Stimulated activated memory B cell treated with anti-CD40 and anti-IgM and Interleukin-4, amounts not matched to agents 10 μg/mL and 1 μg/mL and 100 μg/mL, for 72 hours (primary cell): ENCODE results near the gene CTNNBIP1.

Experiments
- ATAC-seq: fragments of 150-1000 bp; cut with Tn5 transposase; 2 replicates; pipeline ENCODE4 v1.10.0; 2021
- H3K27ac Mint-ChIP-seq: one replicate; pipeline ENCODE4 v1.8.0; 2022; ENCODE audit warnings: mild to moderate bottlenecking, mixed read lengths
- H3K27me3 Mint-ChIP-seq: one replicate; pipeline ENCODE4 v1.8.0; 2022; ENCODE audit warnings: mixed read lengths
- H3K36me3 Mint-ChIP-seq: one replicate; pipeline ENCODE4 v1.8.0; 2022; ENCODE audit warnings: mixed read lengths
- H3K4me1 Mint-ChIP-seq: one replicate; pipeline ENCODE4 v1.8.0; 2022; ENCODE audit warnings: mixed read lengths
- H3K4me3 Mint-ChIP-seq: one replicate; pipeline ENCODE4 v1.8.0; 2022; ENCODE audit warnings: mild to moderate bottlenecking, moderate library complexity, mixed read lengths
- H3K9me3 Mint-ChIP-seq: one replicate; pipeline ENCODE4 v1.8.0; 2022; ENCODE audit warnings: mixed read lengths

The CTNNBIP1 gene

GRCh38 chr1:9843576-9843945 is 66.5 kb downstream of the CTNNBIP1 start:
- H3K4me1 Mint-ChIP-seq, result no peaks in the 10 kb centered on the region
- H3K27me3 Mint-ChIP-seq, result no peaks in the 10 kb centered on the region
- no peak overlapping the region for H3K4me3 Mint-ChIP-seq
- no peaks in the 10 kb centered on the region for H3K9me3 Mint-ChIP-seq
- no peak overlapping the region for H3K27ac Mint-ChIP-seq
- H3K36me3 Mint-ChIP-seq, result no peaks in the 10 kb centered on the region
- ATAC-seq, result no peak

GRCh38 chr1:9842781-9843575 is 67.1 kb downstream of the CTNNBIP1 start:
- Mint-ChIP-seq H3K4me1 (peaks cover under 1% of the 10 kb centered on the region), H3K4me3 (no peak overlapping the region), H3K9me3 (no peaks in the 10 kb centered on the region), H3K27ac (no peak overlapping the region), H3K27me3 (no peaks in the 10 kb centered on the region), H3K36me3 (no peaks in the 10 kb centered on the region)
- ATAC-seq, result no peak

GRCh38 chr1:9842073-9842711 is 67.9 kb downstream of the CTNNBIP1 start:
- ATAC-seq, result no peak
- Mint-ChIP-seq H3K4me3 (no peak overlapping the region), H3K4me1 (peaks cover 7% of the 10 kb centered on the region)

GRCh38 chr1:9841460-9841859 is 68.6 kb downstream of the CTNNBIP1 start:
- Mint-ChIP-seq H3K9me3 (no peaks in the 10 kb centered on the region), H3K27ac (no peak overlapping the region), H3K27me3 (no peaks in the 10 kb centered on the region), H3K4me1 (peaks cover 7% of the 10 kb centered on the region), H3K36me3 (no peaks in the 10 kb centered on the region), H3K4me3 (no peak overlapping the region)
- no peak for ATAC-seq

More at GRCh38 chr1:9842073-9842711, 67.9 kb downstream of the CTNNBIP1 start:
- Mint-ChIP-seq H3K9me3 (no peaks in the 10 kb centered on the region), H3K27me3 (no peaks in the 10 kb centered on the region), H3K36me3 (no peaks in the 10 kb centered on the region), H3K27ac (no peak overlapping the region)

GRCh38 chr1:9840176-9840575 is 69.9 kb downstream of the CTNNBIP1 start:
- Mint-ChIP-seq H3K27ac (no peak overlapping the region), H3K9me3 (no peaks in the 10 kb centered on the region), H3K27me3 (no peaks in the 10 kb centered on the region), H3K4me3 (no peak overlapping the region), H3K36me3 (no peaks in the 10 kb centered on the region), H3K4me1 (peaks cover 7% of the 10 kb centered on the region)
- ATAC-seq, result no peak

GRCh38 chr1:9838946-9839345 is 71.1 kb downstream of the CTNNBIP1 start:
- Mint-ChIP-seq H3K4me3 (no peak overlapping the region), H3K27me3 (no peaks in the 10 kb centered on the region), H3K9me3 (no peaks in the 10 kb centered on the region), H3K27ac (no peak overlapping the region), H3K4me1 (peaks cover 7% of the 10 kb centered on the region), H3K36me3 (no peaks in the 10 kb centered on the region)
- ATAC-seq, result no peak

GRCh38 chr1:9836632-9836960 is 73.5 kb downstream of the CTNNBIP1 start:
- Mint-ChIP-seq H3K27ac (no peak overlapping the region), H3K4me3 (no peak overlapping the region)

GRCh38 chr1:9835758-9836631 is 74.1 kb downstream of the CTNNBIP1 start:
- Mint-ChIP-seq H3K9me3 (no peaks in the 10 kb centered on the region), H3K4me1 (peaks cover 7% of the 10 kb centered on the region), H3K4me3 (no peak overlapping the region), H3K36me3 (no peaks in the 10 kb centered on the region), H3K27me3 (no peaks in the 10 kb centered on the region), H3K27ac (no peak overlapping the region)
- ATAC-seq, result peak; percentile 16

More at GRCh38 chr1:9836632-9836960, 73.5 kb downstream of the CTNNBIP1 start:
- no peak for ATAC-seq
- Mint-ChIP-seq H3K27me3 (no peaks in the 10 kb centered on the region), H3K9me3 (no peaks in the 10 kb centered on the region), H3K4me1 (peaks cover 7% of the 10 kb centered on the region), H3K36me3 (no peaks in the 10 kb centered on the region)

GRCh38 chr1:9835404-9835757 is 74.7 kb downstream of the CTNNBIP1 start:
- Mint-ChIP-seq H3K4me1 (peaks cover 7% of the 10 kb centered on the region), H3K36me3 (no peaks in the 10 kb centered on the region), H3K27ac (no peak overlapping the region), H3K27me3 (no peaks in the 10 kb centered on the region), H3K9me3 (no peaks in the 10 kb centered on the region), H3K4me3 (no peak overlapping the region)
- no peak for ATAC-seq

- no peaks in the 10 kb centered on the region for H3K9me3 Mint-ChIP-seq
- no peaks in the 10 kb centered on the region for H3K36me3 Mint-ChIP-seq
- no peak overlapping the region for H3K4me3 Mint-ChIP-seq
- no peak for ATAC-seq
- no peak overlapping the region for H3K27ac Mint-ChIP-seq
- peaks cover 7% of the 10 kb centered on the region for H3K4me1 Mint-ChIP-seq
- H3K27me3 Mint-ChIP-seq, result no peaks in the 10 kb centered on the region
Measured at GRCh38 chr1:9833632-9834031, 76.4 kb downstream of the CTNNBIP1 start.

GRCh38 chr1:9827558-9828185 is 82.4 kb downstream of the CTNNBIP1 start:
- no peaks in the 10 kb centered on the region for H3K36me3 Mint-ChIP-seq
- H3K4me3 Mint-ChIP-seq, result peak overlapping the region; percentile 34
- no peak for ATAC-seq
- H3K27ac Mint-ChIP-seq, result no peak overlapping the region
- peaks cover 20% of the 10 kb centered on the region for H3K4me1 Mint-ChIP-seq
- H3K27me3 Mint-ChIP-seq, result no peaks in the 10 kb centered on the region
- H3K9me3 Mint-ChIP-seq, result no peaks in the 10 kb centered on the region

GRCh38 chr1:9826616-9827015 is 83.5 kb downstream of the CTNNBIP1 start:
- Mint-ChIP-seq H3K27me3 (no peaks in the 10 kb centered on the region), H3K4me1 (peaks cover 26% of the 10 kb centered on the region), H3K36me3 (no peaks in the 10 kb centered on the region), H3K4me3 (no peak overlapping the region), H3K9me3 (no peaks in the 10 kb centered on the region), H3K27ac (peak overlapping the region; percentile 66)
- ATAC-seq, result no peak

- ATAC-seq, result no peak
- peak overlapping the region; percentile 66 for H3K27ac Mint-ChIP-seq
- no peaks in the 10 kb centered on the region for H3K36me3 Mint-ChIP-seq
- peaks cover 26% of the 10 kb centered on the region for H3K4me1 Mint-ChIP-seq
- H3K4me3 Mint-ChIP-seq, result no peak overlapping the region
- no peaks in the 10 kb centered on the region for H3K27me3 Mint-ChIP-seq
- no peaks in the 10 kb centered on the region for H3K9me3 Mint-ChIP-seq
Measured at GRCh38 chr1:9826087-9826486, 84.0 kb downstream of the CTNNBIP1 start.

- no peaks in the 10 kb centered on the region for H3K9me3 Mint-ChIP-seq
- H3K36me3 Mint-ChIP-seq, result no peaks in the 10 kb centered on the region
- ATAC-seq, result peak; percentile 49
- peak overlapping the region; percentile 66 for H3K27ac Mint-ChIP-seq
- peaks cover 31% of the 10 kb centered on the region for H3K4me1 Mint-ChIP-seq
- H3K4me3 Mint-ChIP-seq, result peak overlapping the region; percentile 77
- H3K27me3 Mint-ChIP-seq, result no peaks in the 10 kb centered on the region
Measured at GRCh38 chr1:9825093-9826074, 84.7 kb downstream of the CTNNBIP1 start.
